WI38 (cell line): ENCODE results near the gene SLIT1.

ENCODE experiments used
- H3K4me3 ChIP-seq: 2 replicates; pipeline ENCODE4 v1.5.1; 2011; ENCODE audit warnings: low read depth, mild to moderate bottlenecking, control low read depth, low read length
- CTCF ChIP-seq: IDR thresholded peaks from 2 replicates; pipeline ENCODE4 v1.5.1; 2012; ENCODE audit warnings: low read depth, mild to moderate bottlenecking, control low read depth, low read length

The SLIT1 gene

GRCh38 chr10:97150013-97150595, 35.7 kb downstream of the SLIT1 start:
- no peak for TF ChIP-seq CTCF
- no peak overlapping the region for H3K4me3 ChIP-seq

GRCh38 chr10:97149079-97149531, 36.7 kb downstream of the SLIT1 start:
- H3K4me3 ChIP-seq, result no peak overlapping the region
- no peak for TF ChIP-seq CTCF

- no peak overlapping the region for H3K4me3 ChIP-seq
- no peak for TF ChIP-seq CTCF
Observed at GRCh38 chr10:97144297-97144696, 41.5 kb downstream of the SLIT1 start.

- no peak overlapping the region for H3K4me3 ChIP-seq
- no peak for TF ChIP-seq CTCF
Observed at GRCh38 chr10:97142834-97143233, 42.9 kb downstream of the SLIT1 start.

GRCh38 chr10:97140902-97141745, 44.6 kb downstream of the SLIT1 start:
- no peak overlapping the region for H3K4me3 ChIP-seq
- no peak for TF ChIP-seq CTCF

- TF ChIP-seq CTCF, result no peak
- H3K4me3 ChIP-seq, result no peak overlapping the region
Observed at GRCh38 chr10:97140049-97140846, 45.5 kb downstream of the SLIT1 start.
